ENCODE data around the gene TTC39C.

TTC39C gene

DNA sequence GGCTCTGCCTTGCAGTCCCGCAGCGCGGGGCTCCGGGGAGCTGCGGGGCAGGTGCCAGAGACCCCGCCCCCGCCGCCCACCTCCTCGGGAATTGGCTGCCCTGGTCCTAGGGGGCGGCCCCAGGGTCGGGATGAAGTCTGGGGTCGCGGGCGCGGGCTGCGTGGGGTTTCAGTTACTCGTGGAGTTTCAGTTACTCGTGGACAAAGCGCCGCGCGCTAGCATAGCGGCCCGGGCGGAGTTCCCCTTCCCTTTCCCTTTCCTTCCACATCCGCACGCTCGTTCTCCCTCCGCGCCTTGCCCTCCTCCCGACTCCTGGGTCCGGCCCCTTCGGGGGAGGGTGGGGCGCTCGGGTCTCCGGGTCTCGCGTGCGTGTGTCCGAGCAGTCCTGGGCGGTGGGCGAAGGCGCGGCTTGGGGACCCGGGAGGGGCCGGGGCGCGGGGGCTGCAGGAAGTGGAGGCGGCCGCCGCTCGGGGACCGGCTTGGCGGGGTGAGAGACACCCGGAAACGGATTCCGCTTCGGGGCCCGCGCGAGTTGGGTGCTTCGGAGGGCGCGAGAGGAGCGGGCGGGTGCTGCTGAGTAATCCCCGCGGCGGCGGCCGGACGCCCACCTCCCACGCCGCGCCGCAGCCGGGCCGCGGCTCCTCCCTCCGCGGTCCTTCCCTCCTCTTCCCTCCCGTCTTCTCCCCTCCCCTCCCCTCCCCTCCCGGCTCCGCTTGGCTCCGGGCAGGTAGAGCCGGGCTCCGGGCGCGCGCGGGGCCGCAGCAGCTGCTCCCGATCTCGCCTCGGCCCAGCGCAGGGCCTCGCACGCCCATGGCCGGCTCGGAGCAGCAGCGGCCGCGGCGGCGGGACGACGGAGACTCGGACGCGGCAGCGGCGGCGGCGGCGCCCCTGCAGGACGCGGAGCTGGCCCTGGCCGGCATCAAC, at the start of gene TTC39C:
TSS of gene TTC39C (plus strand) at position 693 of the 924 bp plus-strand sequence. CDS start at position 811, 118 bp downstream.
- peak; percentile 87 for DNase-seq (ENCODE audit: low spot score)

DNA sequence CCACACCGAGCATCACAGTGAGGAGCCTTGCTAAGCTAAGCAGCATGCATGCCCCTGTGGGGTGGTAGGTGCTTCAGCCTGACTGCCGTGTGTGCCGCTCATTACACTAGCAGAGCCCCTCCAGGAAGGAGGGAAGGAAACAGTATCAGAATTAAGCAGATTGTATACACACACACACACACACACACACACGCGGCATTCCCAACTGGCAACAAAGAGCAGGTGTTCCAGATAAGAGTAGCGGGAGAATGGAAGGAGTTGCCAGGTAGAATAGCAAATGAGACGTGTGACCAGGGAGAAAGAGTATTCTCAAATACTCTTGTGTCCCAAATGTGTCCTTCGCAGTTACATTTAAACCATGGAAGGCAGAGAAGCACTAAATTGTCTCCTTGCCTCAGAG, 47.6 kb upstream of the TTC39C start:
- no peak for DNase-seq (ENCODE audit: low spot score)

DNA sequence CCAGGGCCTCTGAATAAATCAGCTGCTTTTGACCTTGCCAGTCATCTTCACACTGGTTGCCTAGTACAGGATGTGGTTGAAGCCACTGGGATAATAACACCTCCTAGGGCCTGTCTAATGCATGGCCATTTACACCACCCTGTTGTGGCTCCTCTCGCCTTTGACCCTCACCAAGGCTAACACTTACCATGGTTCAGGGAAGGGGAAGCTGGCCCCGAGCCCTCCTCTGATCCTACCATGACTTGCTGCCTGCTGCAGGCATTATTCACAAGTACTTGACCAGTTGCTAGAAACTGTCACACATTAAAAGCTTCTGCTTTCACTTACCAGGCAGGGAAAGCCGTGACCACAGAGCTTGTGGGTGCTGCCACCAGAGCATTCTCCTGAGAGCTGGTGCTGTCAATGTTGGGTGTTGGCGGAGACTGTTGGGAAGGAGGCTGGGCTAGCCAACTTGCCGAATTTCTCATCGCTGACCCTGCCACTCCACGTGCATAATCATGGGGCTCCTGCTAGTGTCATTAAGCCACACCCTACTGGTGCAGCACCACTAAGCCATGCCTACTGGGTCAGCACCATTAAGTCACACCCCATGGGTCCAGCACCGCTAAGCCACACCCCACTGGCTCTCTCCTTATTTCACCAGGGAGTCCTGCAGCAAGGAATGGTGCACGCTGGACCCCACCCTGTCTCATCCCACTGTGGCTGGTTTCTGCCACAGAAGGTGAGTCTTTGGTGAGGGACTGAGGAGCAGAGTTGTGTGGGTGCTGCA, 47.0 kb upstream of the TTC39C start:
- no peak for DNase-seq (ENCODE audit: low spot score)

DNA sequence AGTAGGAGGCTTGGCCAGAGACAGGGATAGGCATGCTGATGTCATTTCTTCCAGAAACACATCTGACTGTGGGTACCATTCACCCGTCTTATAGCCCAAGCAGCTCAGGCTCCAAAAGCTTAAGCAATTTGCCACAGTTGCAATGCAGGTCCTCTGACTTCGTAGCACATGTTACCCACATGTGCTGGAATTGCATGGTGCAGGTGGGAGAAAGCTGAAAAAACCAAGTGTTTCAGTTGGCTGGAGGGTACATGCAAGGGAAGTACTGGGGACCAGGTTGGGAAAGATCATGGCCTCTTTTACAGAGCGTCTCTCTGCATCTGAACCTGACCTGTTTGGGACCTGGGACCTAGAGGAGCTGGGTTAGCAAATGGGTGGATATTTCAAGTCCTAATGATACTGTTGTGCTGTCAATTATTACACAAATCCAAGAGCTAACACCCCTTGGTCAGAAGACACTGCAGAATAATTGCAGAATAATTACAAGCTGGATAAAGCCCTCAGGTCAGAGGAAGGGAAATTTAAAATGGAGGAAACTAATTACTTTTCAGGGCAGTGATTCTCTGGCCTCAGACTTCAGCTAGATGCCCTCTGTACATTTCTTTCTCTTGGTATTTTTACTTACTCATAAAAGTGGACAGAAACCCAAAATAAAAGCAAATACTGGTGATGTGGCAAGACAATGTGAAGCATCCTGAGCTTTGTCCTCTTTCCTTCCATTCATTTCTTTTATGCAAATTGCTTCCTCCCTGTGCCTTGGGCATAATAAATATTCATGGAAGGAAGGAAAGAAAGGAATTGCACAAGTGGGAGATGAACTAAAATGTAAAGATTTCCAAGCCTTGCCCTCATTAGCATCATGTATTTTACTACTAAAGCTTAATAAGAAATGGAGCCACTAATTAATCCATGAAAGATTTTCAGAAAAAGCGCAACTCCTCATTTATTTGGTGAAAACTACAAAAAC, 45.6 kb upstream of the TTC39C start:
- no peak for DNase-seq (ENCODE audit: low spot score)

DNA sequence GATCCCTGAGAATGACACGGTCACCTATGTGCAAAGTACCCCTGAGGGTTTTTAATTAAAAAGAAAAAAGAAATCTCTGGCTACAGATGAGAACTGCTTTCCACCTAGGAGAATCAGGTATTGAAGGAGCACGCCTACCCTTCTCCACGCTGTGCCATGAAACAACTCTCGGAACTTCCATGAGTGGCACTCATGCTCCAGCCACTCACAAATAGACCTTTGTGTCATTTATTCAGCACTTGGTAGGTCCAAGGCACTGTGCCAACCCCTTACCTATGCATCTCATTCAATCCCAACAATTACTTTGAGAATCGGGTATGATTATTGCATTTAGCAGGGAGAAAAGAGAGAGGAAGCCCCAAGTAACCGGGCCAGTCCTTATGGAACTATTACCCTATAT, 44.9 kb upstream of the TTC39C start:
- no peak for DNase-seq (ENCODE audit: low spot score)

DNA sequence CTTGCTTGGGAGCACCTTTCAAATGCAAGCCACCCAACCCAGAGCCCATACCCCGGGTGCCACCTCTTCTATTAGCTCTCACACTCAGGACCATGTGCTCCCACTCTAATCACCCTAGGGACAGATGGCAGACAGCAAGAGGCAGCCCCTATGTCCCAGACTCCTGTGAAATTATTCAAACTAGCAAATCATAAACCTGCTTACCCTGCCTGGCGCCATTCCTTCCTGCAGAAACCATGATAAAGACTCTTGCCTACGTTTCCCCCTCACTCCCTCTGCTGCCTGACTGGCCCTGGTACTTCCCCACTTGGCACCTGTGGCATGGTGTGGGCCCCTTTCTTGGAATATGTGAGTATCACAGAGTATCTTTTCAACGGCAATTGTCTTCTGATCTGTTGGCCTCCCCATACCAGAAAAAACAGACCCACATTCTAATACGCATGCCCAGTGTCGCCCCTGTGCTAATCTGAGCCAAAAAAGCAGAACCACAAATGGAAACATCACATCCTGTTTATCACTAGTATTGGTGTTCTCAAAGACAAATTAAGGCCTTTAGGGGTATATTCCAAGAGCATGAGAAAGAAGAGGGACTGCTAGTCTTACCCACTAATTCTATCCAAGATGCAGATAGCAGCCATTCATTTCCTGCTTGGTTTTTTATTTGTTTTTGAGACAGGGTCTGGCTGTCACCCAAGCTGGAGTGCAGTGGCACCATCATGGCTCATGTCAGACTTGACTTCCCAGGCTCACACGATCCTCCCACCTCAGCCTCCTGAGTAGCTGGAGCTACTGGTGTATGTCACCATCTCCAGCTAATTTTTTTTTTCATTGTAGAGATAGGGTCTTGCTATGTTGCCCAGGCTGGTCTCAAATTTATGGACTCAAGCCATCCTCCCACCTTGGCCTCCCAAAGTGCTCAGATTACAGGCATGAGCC, 44.1 kb upstream of the TTC39C start:
- DNase-seq (ENCODE audit: low spot score), result no peak

DNA sequence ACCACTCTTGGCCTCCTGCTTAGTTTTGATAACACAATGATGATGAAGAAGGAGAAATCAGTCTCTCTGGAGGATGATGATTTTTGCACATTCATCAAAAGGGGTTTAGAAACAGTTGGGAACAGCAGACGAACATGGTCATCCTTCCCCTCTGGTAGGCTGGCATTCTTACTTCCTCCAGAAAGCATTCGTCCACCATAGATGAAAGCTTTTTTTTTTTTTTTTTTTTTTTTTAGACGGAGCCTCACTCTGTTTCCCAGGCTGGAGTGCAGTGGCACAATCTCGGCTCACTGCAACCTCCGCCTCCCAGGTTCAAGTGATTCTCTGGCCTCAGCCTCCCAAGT, 43.5 kb upstream of the TTC39C start:
- no peak for DNase-seq (ENCODE audit: low spot score)

DNA sequence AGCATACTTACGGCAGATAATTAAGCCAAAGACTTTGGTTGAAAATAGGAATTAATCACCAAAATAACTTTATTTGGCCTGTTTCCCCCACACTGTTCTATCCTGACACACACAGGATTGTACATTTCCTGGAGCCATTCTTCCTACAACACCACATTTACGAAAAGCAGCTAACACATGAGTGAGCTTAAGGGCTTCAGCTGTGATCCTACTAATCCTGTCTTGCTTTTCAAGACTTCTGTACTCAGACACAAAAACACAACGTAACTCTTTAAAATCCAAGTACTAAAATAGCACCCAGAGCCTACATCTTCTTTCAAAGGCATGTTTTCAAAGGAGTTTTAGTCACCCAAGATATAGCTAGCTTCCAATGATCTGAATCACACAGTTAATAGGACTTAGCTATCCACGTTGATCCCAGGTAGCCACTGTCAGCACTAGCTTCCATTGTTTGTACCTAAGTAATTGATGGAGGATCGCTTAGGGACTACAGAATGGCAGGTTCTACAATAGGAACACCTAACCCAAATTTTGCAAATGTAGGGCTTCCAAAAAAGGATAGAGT, 42.8 kb upstream of the TTC39C start:
- no peak for DNase-seq (ENCODE audit: low spot score)

DNA sequence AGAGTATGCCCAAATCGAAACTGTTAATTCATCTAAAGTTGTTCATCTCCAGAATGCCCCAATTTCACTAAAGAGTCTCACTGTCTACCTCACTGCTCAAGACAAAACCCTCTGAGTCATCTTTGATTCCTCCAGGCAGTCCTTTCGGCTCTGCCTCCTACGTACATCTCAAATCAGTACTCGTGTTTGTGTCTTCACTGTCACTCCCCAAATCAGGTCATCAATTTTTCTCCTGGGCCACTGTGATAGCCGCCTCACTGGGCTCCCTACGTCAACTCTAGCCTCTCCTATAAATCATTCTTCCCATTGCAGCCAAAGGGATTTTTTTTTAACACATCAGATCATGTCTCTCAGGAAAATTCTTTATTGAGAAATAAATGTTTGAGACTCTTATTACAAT, 42.1 kb upstream of the TTC39C start:
- no peak for DNase-seq (ENCODE audit: low spot score)

DNA sequence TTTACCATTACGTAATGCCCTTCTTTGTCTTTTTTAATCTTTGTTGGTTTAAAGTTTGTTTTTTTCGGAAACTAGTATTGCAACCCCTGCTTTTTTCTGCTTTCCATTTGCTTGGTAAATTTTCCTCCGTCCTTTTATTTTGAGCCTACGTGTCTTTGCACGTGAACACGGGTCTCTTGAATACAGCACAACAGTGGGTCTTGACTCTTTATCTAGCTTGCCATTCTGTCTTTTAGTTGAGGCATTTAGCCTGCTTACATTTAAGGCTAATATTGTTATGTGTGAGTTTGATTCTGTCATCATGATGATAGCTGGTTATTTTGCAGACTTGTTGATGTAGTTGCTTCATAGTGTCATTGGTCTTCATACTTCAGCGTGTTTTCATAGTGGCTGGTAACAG, 37.5 kb upstream of the TTC39C start:
- no peak for DNase-seq (ENCODE audit: low spot score)

DNA sequence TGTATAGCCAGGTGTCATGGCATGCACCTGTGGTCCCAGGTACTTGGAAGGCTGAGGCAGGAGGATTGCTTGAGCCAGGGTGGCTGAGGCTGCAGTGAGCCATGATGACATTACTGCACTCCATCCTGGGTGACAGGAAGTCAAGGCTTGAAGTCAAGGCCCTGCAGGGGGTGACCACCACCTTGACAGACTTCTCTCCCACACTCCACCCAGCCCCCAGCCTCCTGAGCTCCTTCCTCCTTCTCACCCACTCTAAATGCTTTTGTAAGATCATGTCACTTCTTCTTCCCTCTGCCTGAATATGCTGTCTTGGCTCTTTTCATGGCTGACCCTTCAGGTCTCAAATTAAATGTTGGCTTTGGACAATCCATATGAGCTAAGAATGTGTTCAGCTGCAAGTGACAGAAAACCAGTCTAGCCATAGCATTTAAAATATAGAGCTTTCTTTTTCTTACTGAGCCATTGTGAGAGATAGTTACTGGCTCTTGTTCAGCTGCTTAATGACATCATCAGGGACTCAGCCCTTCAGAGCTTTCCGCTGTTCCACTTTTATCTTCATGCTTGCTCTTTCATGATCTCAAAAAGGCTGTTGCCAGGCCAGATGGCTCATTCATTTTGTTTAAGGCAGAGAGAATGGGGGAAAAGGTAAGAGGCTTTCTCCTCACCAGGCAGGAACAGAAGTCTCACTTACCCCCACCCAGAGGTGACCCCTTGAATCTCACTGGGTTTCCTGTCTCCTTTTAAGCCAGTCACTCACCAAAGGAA, 36.7 kb upstream of the TTC39C start:
- DNase-seq (ENCODE audit: low spot score), result no peak

DNA sequence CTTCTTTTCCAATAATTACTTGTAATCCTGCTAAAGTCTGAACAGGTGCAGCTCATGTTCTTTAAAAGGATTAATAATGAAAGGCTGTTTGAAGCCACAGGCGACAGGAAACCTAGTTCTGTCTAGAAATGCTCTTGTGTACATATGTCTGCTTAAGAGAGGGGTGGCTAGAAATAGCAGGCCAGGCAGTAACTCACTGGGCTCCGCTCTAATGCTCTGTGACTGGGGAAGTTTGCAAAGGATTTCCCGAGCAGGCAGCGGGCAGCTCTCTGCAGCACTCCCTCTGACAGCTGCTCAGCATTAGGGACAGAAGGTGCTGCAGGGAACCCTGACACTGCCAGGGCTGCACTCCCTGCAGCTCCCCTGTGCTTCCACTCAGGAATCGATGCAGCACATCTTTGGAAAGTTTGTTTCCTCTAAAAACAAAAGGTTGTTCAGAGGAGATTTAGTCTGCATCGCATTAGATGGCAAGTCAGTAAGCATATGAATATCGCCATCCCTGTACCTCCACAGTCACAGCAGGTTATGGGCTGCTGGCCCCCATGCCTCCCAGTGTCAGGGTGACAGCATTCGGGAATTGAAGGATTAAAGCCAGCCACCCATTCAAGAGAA, 33.1 kb upstream of the TTC39C start:
- DNase-seq (ENCODE audit: low spot score), result no peak

DNA sequence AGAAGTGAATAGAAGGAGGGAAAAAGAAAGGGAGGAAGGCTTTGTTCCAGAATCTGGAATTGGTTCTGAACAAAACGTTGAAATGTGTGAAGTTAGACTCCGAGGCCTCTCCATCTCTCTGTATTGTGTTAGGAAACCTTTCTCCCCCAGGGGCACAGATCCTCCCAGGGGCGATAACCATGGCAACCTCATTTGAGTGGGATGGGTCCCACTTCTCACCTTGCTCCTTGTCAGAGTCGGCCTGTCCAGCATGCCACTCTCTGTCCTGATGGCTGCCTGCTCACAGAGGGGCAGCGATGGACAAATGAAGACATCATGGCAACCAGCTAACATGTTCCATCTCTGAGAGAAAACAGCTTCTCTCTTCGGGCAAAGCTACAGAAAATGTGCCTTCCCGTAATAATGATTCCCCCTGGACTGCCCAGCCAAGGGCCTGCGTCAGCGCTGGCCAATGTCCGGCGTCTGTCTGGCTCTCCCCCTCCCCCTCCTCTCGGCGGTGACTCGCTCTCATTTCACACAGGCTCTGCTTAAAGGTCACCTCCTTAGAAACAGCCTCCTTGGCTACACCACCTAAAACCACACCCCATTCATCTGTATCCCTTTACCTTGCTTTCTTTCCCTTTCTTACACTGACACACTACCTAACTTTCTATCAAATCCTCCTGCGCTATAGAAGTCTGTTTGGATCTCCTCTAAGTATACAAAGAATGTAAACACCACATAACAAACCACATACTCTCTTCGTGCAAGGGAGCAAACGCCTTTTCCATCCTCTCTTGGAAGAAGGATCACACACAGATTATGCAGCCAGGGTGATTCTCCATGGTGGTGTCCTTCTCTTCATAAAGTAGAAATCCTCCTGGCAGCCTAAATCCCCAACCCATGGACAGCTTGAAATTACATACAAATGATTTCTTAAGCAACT, 32.1 kb upstream of the TTC39C start:
- peak; percentile 68 for DNase-seq (ENCODE audit: low spot score)

DNA sequence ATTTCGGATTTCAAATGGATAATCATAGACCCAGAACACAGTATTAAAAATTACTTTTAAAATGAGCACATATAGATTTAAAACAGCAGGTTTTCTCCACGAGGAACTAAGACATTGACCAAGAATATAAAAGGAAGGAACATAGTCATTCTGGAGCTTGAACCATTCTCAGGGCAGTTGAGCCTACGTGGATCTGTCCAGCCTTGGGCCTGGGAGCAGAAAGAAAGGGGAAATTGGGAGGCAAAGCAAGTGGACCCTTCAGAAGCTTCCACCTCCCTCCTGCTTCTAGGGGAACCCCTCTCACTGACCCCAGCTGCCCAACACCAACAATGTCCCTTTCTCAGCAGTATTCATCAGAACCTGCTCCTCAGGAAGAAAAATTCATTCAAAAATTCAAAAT, 31.4 kb upstream of the TTC39C start:
- DNase-seq (ENCODE audit: low spot score), result no peak

DNA sequence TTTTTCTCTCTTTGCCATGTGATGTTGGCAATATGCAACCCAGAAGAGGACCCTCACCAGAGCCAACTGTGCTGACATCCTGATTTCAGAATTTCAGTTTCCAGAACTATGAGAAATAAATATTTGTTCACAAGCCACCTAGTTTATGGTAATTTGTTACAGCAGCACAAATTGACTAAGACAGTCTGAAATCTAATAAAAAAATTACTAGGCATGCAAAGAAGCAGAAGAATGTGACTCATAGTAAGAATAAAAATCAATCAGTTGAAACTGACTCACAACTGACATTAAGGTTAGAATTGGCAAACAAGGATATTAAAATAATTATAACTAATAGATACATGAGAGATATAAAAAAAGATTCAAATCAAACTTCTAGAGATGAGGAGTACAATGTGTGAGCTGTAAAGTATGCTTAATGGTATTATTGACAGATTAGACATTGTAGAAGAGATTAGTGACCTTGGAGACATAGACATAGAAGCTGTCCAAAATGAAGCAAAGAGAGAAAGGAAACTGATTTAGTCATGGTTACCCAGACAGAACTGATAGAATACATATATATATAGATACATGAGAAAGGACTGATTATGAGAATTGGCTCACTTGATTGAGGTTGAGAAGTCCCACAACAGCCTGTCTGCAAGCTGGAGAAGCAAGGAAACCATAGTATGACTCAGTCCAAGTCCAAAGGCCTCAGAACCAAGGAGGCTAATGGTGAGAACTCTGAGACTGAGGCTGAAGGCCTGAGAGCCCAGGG, 27.8 kb upstream of the TTC39C start:
- no peak for DNase-seq (ENCODE audit: low spot score)

DNA sequence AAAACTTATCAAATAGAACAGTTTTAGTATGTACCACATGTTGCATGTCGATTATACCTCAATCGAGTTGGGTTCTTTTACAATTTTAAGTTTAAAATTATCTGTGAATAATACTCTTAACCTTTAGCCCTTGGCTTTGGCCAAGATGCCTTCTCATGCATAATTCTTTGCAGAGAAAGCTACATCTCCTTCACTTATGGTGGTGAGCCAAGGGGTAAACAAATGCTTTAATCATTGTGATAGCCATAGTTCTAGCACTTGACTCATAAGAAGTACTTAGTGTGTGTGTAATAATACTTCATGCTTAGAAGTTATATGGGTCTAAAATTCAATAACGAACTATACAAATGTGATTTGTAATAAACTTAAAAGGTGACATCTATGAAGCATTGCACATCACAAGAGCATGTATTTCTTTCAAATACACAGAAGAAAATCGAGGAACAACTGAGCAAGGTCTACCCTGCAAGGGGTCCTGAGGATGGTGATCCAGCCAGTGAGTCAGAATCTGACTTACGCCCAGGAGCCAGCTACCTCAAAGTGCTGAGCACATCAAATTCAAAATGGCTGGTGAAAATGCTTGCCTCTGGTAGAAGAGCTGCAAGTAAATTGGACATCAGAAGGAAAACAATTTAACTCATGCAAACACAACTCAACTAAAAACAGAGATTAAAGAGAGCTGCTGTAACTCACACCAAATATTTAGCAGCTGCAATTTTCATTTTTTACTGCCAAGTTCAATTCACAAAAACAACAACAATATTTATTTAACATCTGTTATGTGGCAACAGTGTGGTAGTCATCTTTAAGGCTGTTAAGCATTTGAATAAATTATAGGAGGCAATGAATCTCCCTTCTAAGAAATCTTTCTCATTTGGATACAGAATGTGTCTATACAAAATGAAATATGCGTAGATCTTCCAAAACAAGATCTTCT, 23.8 kb upstream of the TTC39C start:
- no peak for DNase-seq (ENCODE audit: low spot score)
